GM12878 (cell line): ENCODE measurements around the gene FOXO1. TPM values are rescaled to one million over a fixed set of nuclear protein-coding genes. Genes with fewer than 3 reads are reported as not detected.
A peak's percentile ranks its signal among the peaks of the same experiment; 100 is the strongest.

Experiments used
- ATAC-seq: fragments of 200-7000 bp; cut with Tn5 transposase; 3 replicates; pipeline ENCODE4 v1.9.1; 2020; ENCODE audit warnings: mild to moderate bottlenecking, moderate library complexity
- BruUV-seq: library from RNA; stranded (reverse); fragments of 400-500 nt; replicated peaks from 2 replicates; lab custom pipeline; 2021; lab: Mats Ljungman, UMichigan
- CTCF ChIA-PET: fragments of 300-600 bp; sonication (Branson Sonifier 250); formaldehyde crosslinking; extraction: SDS; loops from one replicate; lab custom pipeline; 2021; ENCODE audit warnings: inconsistent platforms; lab: Yijun Ruan, JAX
- POLR2A ChIA-PET: fragments of 350-600 bp; formaldehyde crosslinking; extraction: SDS; loops from one replicate; lab custom pipeline; 2021; ENCODE audit warnings: inconsistent platforms; lab: Charles Lee
- RAD21 ChIA-PET: fragments of 300-600 bp; sonication (Branson Sonifier 250); formaldehyde crosslinking; loops from one replicate; lab custom pipeline; 2023; ENCODE audit warnings: antibody characterized with exemption; ENCODE audit not compliant: unreplicated experiment; lab: Charles Lee
- SMC1A ChIA-PET: fragments of 300-600 bp; sonication (Branson Sonifier 250); formaldehyde crosslinking; loops from one replicate; lab custom pipeline; 2023; ENCODE audit not compliant: unreplicated experiment, uncharacterized antibody; lab: Charles Lee
- DNase-seq: peaks from one replicate; pipeline ENCODE4 v3.0.0-alpha.2; 2011; ENCODE audit warnings: low read depth, low spot score
- FAIRE-seq: peaks from 3 replicates; lab custom pipeline; 2011; peaks lifted over from hg19 to GRCh38; lab: Jason Lieb, UNC
- H2AFZ ChIP-seq: 2 replicates; pipeline ENCODE4 v1.6.0; 2011; ENCODE audit warnings: low read depth, low read length, control low read depth; ENCODE audit not compliant: control insufficient read depth
- H3K27ac ChIP-seq: 2 replicates; pipeline ENCODE4 v1.5.1; 2011; ENCODE audit warnings: control low read depth; ENCODE audit not compliant: control insufficient read depth, insufficient read depth
- H3K27me3 ChIP-seq, 2 experiments: replicated peaks in 1 of 2; 2 replicates each; pipeline versions ENCODE4 v1.6.0 to v1.6.1; 2011; ENCODE audit warnings: low read length in 1 of 2; ENCODE audit not compliant: control insufficient read depth in 2 of 2, insufficient read depth in 2 of 2
- H3K36me3 ChIP-seq, 2 experiments: 2 replicates each; pipeline ENCODE4 v1.5.1; 2011; ENCODE audit warnings: low read length in 1 of 2; ENCODE audit not compliant: control insufficient read depth in 2 of 2, insufficient read depth in 2 of 2
- H3K4me1 ChIP-seq: 2 replicates; pipeline ENCODE4 v1.6.1; 2011; ENCODE audit warnings: mild to moderate bottlenecking, low read length, moderate library complexity, mixed read lengths; ENCODE audit not compliant: control insufficient read depth, insufficient read depth
- H3K4me2 ChIP-seq: 2 replicates; pipeline ENCODE4 v1.6.0; 2011; ENCODE audit warnings: control low read depth; ENCODE audit not compliant: control insufficient read depth, insufficient read depth
- H3K4me3 ChIP-seq: fragments of 200-600 bp; sonication (generic); 2 replicates; pipeline ENCODE4 v1.5.1; 2016
- H3K79me2 ChIP-seq: 2 replicates; pipeline ENCODE4 v1.6.0; 2011; ENCODE audit warnings: low read length; ENCODE audit not compliant: control insufficient read depth, insufficient read depth
- H3K9ac ChIP-seq: 2 replicates; pipeline ENCODE4 v1.8.0; 2011; ENCODE audit warnings: low read length, control low read depth, mixed read lengths; ENCODE audit not compliant: control insufficient read depth, insufficient read depth
- H3K9me3 ChIP-seq: replicated peaks from 3 replicates; pipeline ENCODE4 v1.5.1; 2011; ENCODE audit warnings: mild to moderate bottlenecking, low read length; ENCODE audit not compliant: control insufficient read depth, insufficient read depth
- H4K20me1 ChIP-seq: 2 replicates; pipeline ENCODE4 v1.6.0; 2011; ENCODE audit not compliant: control insufficient read depth, insufficient read depth
- CREB1 ChIP-seq: IDR thresholded peaks from 2 replicates; pipeline ENCODE4 v1.6.1; 2012; ENCODE audit warnings: low read depth, mild to moderate bottlenecking, inconsistent platforms
- IKZF1 ChIP-seq: fragments of 450-650 bp; conservative IDR thresholded peaks from 2 replicates; pipeline ENCODE4 v1.6.1; 2017; ENCODE audit warnings: antibody characterized with exemption, mild to moderate bottlenecking
- KAT2A ChIP-seq: conservative IDR thresholded peaks from 2 replicates; pipeline ENCODE4 v1.6.1; 2011; ENCODE audit warnings: low read depth, low read length; ENCODE audit not compliant: control insufficient read depth
- RUNX3 ChIP-seq: IDR thresholded peaks from 2 replicates; pipeline ENCODE4 v1.6.1; 2012; ENCODE audit warnings: low read length, inconsistent platforms
- ZNF207 ChIP-seq: fragments of 450-650 bp; IDR thresholded peaks from 2 replicates; pipeline ENCODE4 v1.6.1; 2014; ENCODE audit warnings: antibody characterized with exemption, mild to moderate bottlenecking, borderline replicate concordance
- WGBS: methylation state at CpG from one replicate; pipeline ENCODE4 v1.1.6; 2016; ENCODE audit warnings: low lambda C conversion rate; ENCODE audit not compliant: insufficient replicate concordance, insufficient coverage; ENCODE audit errors: missing lambda C conversion rate; 5-methylcytosine and 5-hydroxymethylcytosine counted together
- in situ Hi-C: fragments of 300-500 bp; cut with MboI; formaldehyde crosslinking; loops from 9 replicates; pipeline ENCODE4 v1.14.3; 2018; ENCODE audit warnings: mixed read lengths
- intact Hi-C: fragments of 100-400 bp; cut with micrococcal nuclease; formaldehyde crosslinking; loops from one replicate; pipeline ENCODE4 v1.14.2; 2022; ENCODE audit not compliant: unreplicated experiment
- polyA plus RNA-seq, 11 experiments: library from polyadenylated mRNA; depleted of rRNA in 4 of 11; unstranded in 6 of 11; stranded (reverse) in 5 of 11; fragments of >200 nt; fragmentation: Nextera tagmentation in 4 of 11; fragmentation: Illumina TruSeq in 1 of 11; extraction: Ambion mirVana in 4 of 11; extraction: Trizol in 1 of 11; gene quantifications; 1 replicate in 1 of 11; 2 replicates in 10 of 11; pipeline versions ENCODE4 v1.2.1 to v1.2.3, GENCODE V29; 2011 to 2016; ENCODE audit warnings: inconsistent platforms in 2 of 11, missing spikeins in 2 of 11, low read depth in 1 of 11
- total RNA-seq, 4 experiments: library from RNA; depleted of rRNA in 3 of 4; stranded (reverse); fragments of >200 nt in 3 of 4; fragmentation: Illumina TruSeq in 1 of 4; extraction: Trizol in 1 of 4; gene quantifications; 2 replicates each; pipeline versions ENCODE4 v1.2.1 to v1.2.3, GENCODE V29; 2013 to 2021

FOXO1 gene
- total and polyA plus RNA-seq, 10 of the 15 experiments (the other 5 are each of a cell fraction or from before 2014, with no cell fraction given) = 0.58 to 8.3 (median 0.88) TPM

DNA sequence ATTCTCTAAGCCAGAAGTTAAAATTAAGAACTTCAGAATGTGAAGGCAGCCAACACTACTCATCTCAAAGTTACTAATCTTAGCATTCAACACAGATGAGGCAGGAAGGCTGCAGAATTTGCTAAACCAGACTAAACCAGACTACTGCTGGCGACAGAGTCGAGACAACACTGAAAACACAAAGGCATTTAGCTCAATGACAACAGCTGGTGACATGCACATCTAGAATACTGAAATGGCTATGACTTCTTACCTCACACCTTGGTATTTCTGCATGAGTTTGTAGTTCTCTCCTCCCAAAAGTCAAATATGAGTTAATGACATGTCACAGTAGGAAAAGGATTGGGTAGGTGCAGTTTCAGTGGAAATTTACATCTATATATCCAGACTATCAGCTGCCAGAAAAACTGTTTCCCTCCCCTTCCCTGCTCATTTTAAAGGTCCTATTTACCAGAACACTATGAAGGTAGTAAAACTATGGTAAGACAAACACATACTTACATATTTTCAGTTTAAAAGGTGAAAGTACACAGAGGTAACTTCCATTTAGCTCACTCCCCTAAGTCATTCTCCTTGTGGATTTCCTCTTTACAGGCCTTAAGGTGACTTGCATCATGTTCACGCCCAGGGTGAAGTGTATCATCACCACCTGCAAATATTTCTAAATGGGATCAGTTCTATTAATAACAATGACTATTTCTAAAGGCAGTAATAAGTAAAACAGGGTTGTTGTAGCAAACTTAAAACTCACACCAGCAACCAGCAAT is 21.4 kb downstream of the FOXO1 start:
- TF ChIP-seq ZNF207 = no peak
- 0 out of 2 replicates have a peak, but pooled peaks have one; percentile 51 for TF ChIP-seq CREB1
- no peak overlapping the region for H3K4me3 ChIP-seq
- H4K20me1 ChIP-seq = no peaks in the 10 kb centered on the region
- no peak overlapping the region for H2AFZ ChIP-seq
- intact Hi-C loops = no loop called here
- H3K27ac ChIP-seq = 0 out of 2 replicates have a peak overlapping the region, but pooled peaks have one; percentile 25
- 0 out of 2 replicates have a peak overlapping the region, but pooled peaks have one; percentile 25 for H3K4me2 ChIP-seq
- RAD21 ChIA-PET = interaction anchor here (1.5 kb wide), 1 partner anchor 127 kb away, joined by 4 read pairs; no protein-coding TSS in a partner anchor
- SMC1A ChIA-PET = interaction anchor here (0.6 to 3.1 kb wide), 2 partner anchors 8 to 172 kb away, joined by 3 to 13 read pairs; no protein-coding TSS in a partner anchor
- POLR2A ChIA-PET = interaction anchor here (0.6 kb wide), 1 partner anchor 70 kb away, joined by 3 read pairs; no protein-coding TSS in a partner anchor
- peaks cover 20% of the 10 kb centered on the region for H3K79me2 ChIP-seq
- no peaks in the 10 kb centered on the region; the same call in 2 of the 3 replicates for H3K9me3 ChIP-seq
- no peak overlapping the region for H3K9ac ChIP-seq
- H3K27me3 ChIP-seq = no peaks in the 10 kb centered on the region
- FAIRE-seq = no peak
- H3K4me1 ChIP-seq = peaks cover 16% of the 10 kb centered on the region
- H3K36me3 ChIP-seq = peaks cover 0 to 2% of the 10 kb centered on the region in 2 experiments; a peak in 2 of 4 replicates
- in situ Hi-C loops = no loop called here
- no TSS peak for BruUV-seq
- 38% methylated on average over 3 of the region's 3 CpGs for WGBS
- peak; percentile 26; the same call in 2 of the 3 replicates for ATAC-seq
- DNase-seq = no peak
- CTCF ChIA-PET = interaction anchor here (1.6 kb wide), 1 partner anchor 9 kb away, joined by 4 read pairs; no protein-coding TSS in a partner anchor

- Histone ChIP-seq H3K9ac (no peak overlapping the region), H3K4me2 (no peak overlapping the region), H3K36me3 (peaks cover 0 to 2% of the 10 kb centered on the region in 2 experiments; a peak in 2 of 4 replicates), H3K9me3 (no peaks in the 10 kb centered on the region; the same call in 2 of the 3 replicates), H3K79me2 (peaks cover 10% of the 10 kb centered on the region), H3K4me1 (peaks cover 19% of the 10 kb centered on the region; the same call in 1 of the 2 replicates), H4K20me1 (no peaks in the 10 kb centered on the region; the same call in 1 of the 2 replicates), H3K27ac (no peak overlapping the region), H3K27me3 (no peaks in the 10 kb centered on the region), H3K4me3 (no peak overlapping the region), H2AFZ (no peak overlapping the region)
- POLR2A ChIA-PET = no interaction called here
- intact Hi-C loops (no loop called here), in situ Hi-C loops (no loop called here)
- 0 out of 2 replicates have a peak, but pooled peaks have one; percentile 19 for TF ChIP-seq RUNX3
- no peak for TF ChIP-seq KAT2A
- no peak for TF ChIP-seq IKZF1
- CTCF ChIA-PET = interaction anchor here (0.7 to 2.0 kb wide), 3 partner anchors 8 to 12 kb away, joined by 3 to 6 read pairs (median 3); no protein-coding TSS in a partner anchor
- 86% methylated on average over 11 of the region's 11 CpGs for WGBS
- SMC1A ChIA-PET = no interaction called here
- FAIRE-seq = no peak
- BruUV-seq = no TSS peak
- RAD21 ChIA-PET = interaction anchor here (0.8 kb wide), 1 partner anchor 195 kb away, joined by 3 read pairs; no protein-coding TSS in a partner anchor
- no peak for ATAC-seq
- DNase-seq = no peak
These were observed 25.5 kb downstream of the FOXO1 start for GRCh38 chr13:40640845-40641458.
